SK-N-MC (cell line): Measurements from ENCODE around the gene SHISA6.

Experiments
- EZH2 ChIP-seq: fragments of 200-600 bp; sonication (generic); IDR thresholded peaks from one replicate; pipeline ENCODE4 v1.6.1; 2017; ENCODE audit warnings: antibody characterized with exemption
- FOXP2 ChIP-seq: optimal IDR thresholded peaks from 2 replicates; pipeline ENCODE3; 2011; ENCODE audit warnings: mild to moderate bottlenecking, moderate library complexity; ENCODE audit not compliant: insufficient read depth; ENCODE audit errors: extremely low read length, control extremely low read depth
- POLR2AphosphoS5 ChIP-seq: IDR thresholded peaks from 2 replicates; pipeline ENCODE4 v1.6.1; 2012; ENCODE audit warnings: mild to moderate bottlenecking, low read depth, low read length, borderline replicate concordance

GRCh38 chr17:11582217-11582616 is 341.2 kb downstream of the SHISA6 start:
- TF ChIP-seq EZH2 (no peak), POLR2AphosphoS5 (no peak), FOXP2 (no peak)
